Urinary bladder (tissue), 4 donors: ENCODE data around the gene PCF11. TPM values are rescaled to one million over a fixed set of nuclear protein-coding genes. Genes with fewer than 3 reads are reported as not detected.

Experiments used
- DNase-seq: peaks from one replicate; pipeline ENCODE4 v3.0.0-alpha.2; 2015; ENCODE audit errors: extremely low spot score
- H3K27ac ChIP-seq: one replicate; pipeline ENCODE4 v1.5.1; 2013; ENCODE audit warnings: low read depth, mild to moderate bottlenecking, moderate library complexity
- H3K36me3 ChIP-seq: one replicate; pipeline ENCODE4 v1.6.1; 2013; ENCODE audit warnings: mild to moderate bottlenecking, moderate library complexity; ENCODE audit not compliant: insufficient read depth
- H3K4me1 ChIP-seq: one replicate; pipeline ENCODE4 v1.6.1; 2013; ENCODE audit warnings: mild to moderate bottlenecking, moderate library complexity; ENCODE audit not compliant: insufficient read depth
- H3K4me3 ChIP-seq: one replicate; pipeline ENCODE4 v1.5.1; 2013; ENCODE audit warnings: low read depth, low read length
- WGBS: extraction: QIAGEN DNeasy Blood & Tissue Kit; methylation state at CpG from one replicate; pipeline ENCODE4 v1.1.7; 2013; 5-methylcytosine and 5-hydroxymethylcytosine counted together
- polyA plus RNA-seq: library from polyadenylated mRNA; stranded (reverse); fragments of 200-250 nt; gene quantifications from one replicate; pipeline ENCODE4 v1.2.3, GENCODE V29; 2013
- small RNA-seq: library from RNA; depleted of rRNA; stranded (forward); fragments of <200 nt; gene quantifications from one replicate; pipeline ENCODE3, GENCODE V24; 2014
- total RNA-seq: library from RNA; depleted of rRNA; stranded (reverse); fragments of >200 nt; gene quantifications from one replicate; pipeline ENCODE4 v1.2.3, GENCODE V29; 2014
- donor health status: healthy with polysubstance abuse.
- donor health status: healthy.

Gene PCF11
- total and polyA plus RNA-seq, 2 donors, result 38.1 to 75.2 TPM

- Histone ChIP-seq H3K4me3 (no peak overlapping the region), H3K4me1 (no peaks in the 10 kb centered on the region), H3K27ac (no peak overlapping the region), H3K36me3 (no peaks in the 10 kb centered on the region)
- WGBS, result 89% methylated on average over 2 of the region's 2 CpGs
- DNase-seq, result no peak
Measured at GRCh38 chr11:83223457-83223856, 66.5 kb downstream of the PCF11 start.

- no peak for DNase-seq
- Histone ChIP-seq H3K4me1 (no peaks in the 10 kb centered on the region), H3K36me3 (no peaks in the 10 kb centered on the region), H3K4me3 (no peak overlapping the region), H3K27ac (no peak overlapping the region)
- WGBS, result 21% methylated on average over 1 of the region's 1 CpG
Measured at GRCh38 chr11:83235825-83236224, 78.9 kb downstream of the PCF11 start.

Small RNA genes within 50 kb of the gene (small RNA-seq; reads per million reads assigned to genes)
- gene AP000873.5, result not detected

Other genes starting within 250 kb of the PCF11 start
- 34.2 TPM for gene RAB30, start 85.2 kb upstream of the PCF11 start, total RNA-seq
- 12.0 TPM for gene RAB30, start 85.2 kb upstream of the PCF11 start, polyA plus RNA-seq
- gene ANKRD42, start 36.6 kb downstream of the PCF11 start, total RNA-seq, result 6.4 TPM
- 9.6 TPM for gene ANKRD42, start 36.6 kb downstream of the PCF11 start, polyA plus RNA-seq
- gene CCDC90B, start 129.2 kb downstream of the PCF11 start, total RNA-seq, result 86.0 TPM
- gene CCDC90B, start 129.2 kb downstream of the PCF11 start, polyA plus RNA-seq, result 33.9 TPM